Tibial nerve (tissue), 3 donors: ENCODE results near the gene PDE1A.

Experiments
- CTCF ChIP-seq, 5 experiments: fragments of 200-600 bp in 3 of 5; fragments of 450-650 bp in 2 of 5; sonication (generic) in 3 of 5; IDR thresholded peaks; one replicate each; pipeline ENCODE4 v1.5.1; 2016 to 2019; ENCODE audit warnings: antibody characterized with exemption in 5 of 5, mild to moderate bottlenecking in 3 of 5, moderate library complexity in 2 of 5
- POLR2A ChIP-seq, 2 donors: fragments of 450-650 bp; IDR thresholded peaks; one replicate each; pipeline ENCODE4 v1.6.1; 2017; ENCODE audit warnings: antibody characterized with exemption in 2 of 2, mild to moderate bottlenecking in 2 of 2, moderate library complexity in 2 of 2

GRCh38 chr2:182210669-182211068 lies 216.2 kb downstream of the PDE1A start:
- TF ChIP-seq CTCF (IDR thresholded peaks at IDR 0.05) (no peak), POLR2A (IDR thresholded peaks at IDR 0.05) (no peak)
